Activated CD8-positive, alpha-beta memory T cell treated with anti-CD3 and anti-CD28 coated beads, Interleukin-2, amount 50 U/mL, for 1 hour (primary cell): Measurements from ENCODE around the gene RGSL1.
"Not testable (repeated sequence)": the region's sequence is repeated elsewhere in the genome, so short reads cannot be mapped to it uniquely, and the experiment has no call there.

Experiments used
- DNase-seq: peaks from one replicate; pipeline ENCODE4 v3.0.0-alpha.2; 2020; ENCODE audit errors: extremely low read depth

RGSL1 gene

GRCh38 chr1:182446033-182446669, 3.8 kb upstream of the RGSL1 start:
- no peak for DNase-seq

- not testable (repeated sequence) for DNase-seq
Measured at GRCh38 chr1:182447124-182447523, 2.8 kb upstream of the RGSL1 start.

GRCh38 chr1:182447660-182448059, 2.3 kb upstream of the RGSL1 start:
- DNase-seq, result no peak

GRCh38 chr1:182453631-182454030, 3.7 kb downstream of the RGSL1 start:
- DNase-seq, result no peak

- DNase-seq, result no peak
Measured at GRCh38 chr1:182457844-182458243, 7.9 kb downstream of the RGSL1 start.

GRCh38 chr1:182459949-182460348, 10.0 kb downstream of the RGSL1 start:
- DNase-seq, result no peak

- DNase-seq, result no peak
Measured at GRCh38 chr1:182460550-182460951, 10.6 kb downstream of the RGSL1 start.

- DNase-seq, result no peak
Measured at GRCh38 chr1:182473556-182473955, 23.6 kb downstream of the RGSL1 start.

- no peak for DNase-seq
Measured at GRCh38 chr1:182476625-182477024, 26.7 kb downstream of the RGSL1 start.

GRCh38 chr1:182478238-182478637, 28.3 kb downstream of the RGSL1 start:
- DNase-seq, result no peak

- DNase-seq, result no peak
Measured at GRCh38 chr1:182484067-182484466, 34.1 kb downstream of the RGSL1 start.

- no peak for DNase-seq
Measured at GRCh38 chr1:182484531-182485257, 34.7 kb downstream of the RGSL1 start.

- no peak for DNase-seq
Measured at GRCh38 chr1:182485861-182486260, 35.9 kb downstream of the RGSL1 start.

GRCh38 chr1:182488803-182489202, 38.9 kb downstream of the RGSL1 start:
- DNase-seq, result no peak

GRCh38 chr1:182493063-182493462, 43.1 kb downstream of the RGSL1 start:
- no peak for DNase-seq

GRCh38 chr1:182495002-182495401, 45.1 kb downstream of the RGSL1 start:
- DNase-seq, result no peak

GRCh38 chr1:182495693-182496092, 45.7 kb downstream of the RGSL1 start:
- DNase-seq, result no peak

- no peak for DNase-seq
Measured at GRCh38 chr1:182507685-182508084, 57.7 kb downstream of the RGSL1 start.

GRCh38 chr1:182515556-182515955, 65.6 kb downstream of the RGSL1 start:
- DNase-seq, result no peak

- no peak for DNase-seq
Measured at GRCh38 chr1:182520736-182521135, 70.8 kb downstream of the RGSL1 start.

GRCh38 chr1:182525342-182525741, 75.4 kb downstream of the RGSL1 start:
- DNase-seq, result no peak

GRCh38 chr1:182527680-182528079, 77.7 kb downstream of the RGSL1 start:
- DNase-seq, result no peak

- not testable (repeated sequence) for DNase-seq
Measured at GRCh38 chr1:182528206-182528605, 78.3 kb downstream of the RGSL1 start.

- no peak for DNase-seq
Measured at GRCh38 chr1:182533896-182534295, 84.0 kb downstream of the RGSL1 start.
